ENCODE measurements around the gene DOHH.

Gene DOHH

DNA sequence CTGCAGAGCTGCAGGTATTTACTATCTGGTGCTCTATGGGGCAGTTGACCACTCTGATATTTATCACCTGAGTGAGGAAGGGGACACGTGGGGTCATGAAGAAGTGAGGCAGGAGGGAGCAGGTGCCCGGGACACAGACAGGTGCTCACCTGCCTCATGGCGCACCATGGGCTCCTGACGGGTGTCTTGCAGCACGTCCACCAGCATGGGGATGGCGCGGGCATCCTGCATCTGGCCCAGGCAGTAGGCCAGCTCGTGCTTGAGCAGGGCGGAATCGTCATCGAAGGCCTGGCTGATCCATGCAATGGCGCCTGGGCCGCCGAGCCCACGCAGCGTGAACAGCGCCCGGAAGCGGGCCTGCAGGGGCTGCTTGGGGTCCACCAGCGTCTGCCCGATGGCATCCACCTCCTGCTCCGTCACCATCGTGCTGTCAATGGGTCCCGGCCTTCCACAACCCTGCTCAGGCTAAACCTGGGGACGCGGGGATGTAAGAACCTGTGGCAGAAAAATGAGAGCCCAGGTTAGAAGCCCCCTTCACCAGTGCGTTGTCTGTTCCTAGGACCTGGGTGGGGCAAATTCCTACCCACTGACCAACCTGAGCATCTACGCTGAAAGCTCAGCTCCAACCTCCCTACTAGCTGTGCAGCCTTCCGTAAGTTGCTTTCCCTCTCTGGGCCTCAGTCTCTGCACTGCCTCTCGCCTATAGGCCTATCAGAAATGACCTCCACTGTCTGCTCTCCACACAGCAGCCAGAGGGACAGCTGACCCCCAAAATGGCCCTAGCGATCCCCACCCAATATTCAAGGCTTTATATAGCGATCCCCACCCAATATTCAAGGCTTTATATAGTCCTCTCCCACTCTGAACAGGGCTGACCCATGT lies 3.8 kb downstream of the DOHH start:
- Histone ChIP-seq H3K36me3 (ENCODE audit: insufficient read depth, low read length) (peaks cover 48% of the 10 kb centered on the region), H3K27ac (ENCODE audit: low read depth, low read length) (no peak overlapping the region), H3K27me3 (ENCODE audit: insufficient read depth, low read length) (no peaks in the 10 kb centered on the region), H3K9ac (ENCODE audit: low read depth, low read length) (no peak overlapping the region), H3K9me3 (ENCODE audit: insufficient read depth, low read depth, low read length) (no peaks in the 10 kb centered on the region), H3K4me3 (ENCODE audit: low read length) (no peak overlapping the region), H3K4me1 (ENCODE audit: insufficient read depth, low read length) (no peaks in the 10 kb centered on the region; the same call in 1 of the 2 replicates)
- WGBS: 96% methylated on average over 32 of the region's 32 CpGs

DNA sequence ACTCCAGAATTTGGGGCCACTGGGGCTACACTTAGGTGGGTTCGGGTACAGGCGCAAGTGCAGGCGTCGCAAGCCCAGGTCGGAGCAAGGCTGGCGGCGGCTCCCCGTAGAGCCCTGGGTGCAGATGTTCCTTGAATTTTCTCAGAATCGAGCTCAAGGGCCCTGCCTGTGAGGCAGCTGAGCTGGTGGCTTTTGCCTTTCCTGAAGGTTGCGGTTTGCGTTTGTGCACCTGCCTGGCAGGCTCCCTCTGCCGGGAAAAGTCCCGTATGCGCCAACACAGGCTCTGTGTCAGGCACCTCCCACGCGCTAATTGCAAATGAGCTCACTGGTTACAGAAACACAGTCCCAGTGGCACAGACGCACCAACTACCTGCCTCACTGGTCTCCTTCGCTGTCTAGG lies 5.9 kb downstream of the DOHH start:
- WGBS: 95% methylated on average over 18 of the region's 18 CpGs
- Histone ChIP-seq H3K36me3 (ENCODE audit: insufficient read depth, low read length) (peaks cover 54% of the 10 kb centered on the region), H3K4me1 (ENCODE audit: insufficient read depth, low read length) (no peaks in the 10 kb centered on the region), H3K27ac (ENCODE audit: low read depth, low read length) (no peak overlapping the region), H3K27me3 (ENCODE audit: insufficient read depth, low read length) (no peaks in the 10 kb centered on the region), H3K9ac (ENCODE audit: low read depth, low read length) (no peak overlapping the region), H3K9me3 (ENCODE audit: insufficient read depth, low read depth, low read length) (no peaks in the 10 kb centered on the region), H3K4me3 (ENCODE audit: low read length) (no peak overlapping the region)

DNA sequence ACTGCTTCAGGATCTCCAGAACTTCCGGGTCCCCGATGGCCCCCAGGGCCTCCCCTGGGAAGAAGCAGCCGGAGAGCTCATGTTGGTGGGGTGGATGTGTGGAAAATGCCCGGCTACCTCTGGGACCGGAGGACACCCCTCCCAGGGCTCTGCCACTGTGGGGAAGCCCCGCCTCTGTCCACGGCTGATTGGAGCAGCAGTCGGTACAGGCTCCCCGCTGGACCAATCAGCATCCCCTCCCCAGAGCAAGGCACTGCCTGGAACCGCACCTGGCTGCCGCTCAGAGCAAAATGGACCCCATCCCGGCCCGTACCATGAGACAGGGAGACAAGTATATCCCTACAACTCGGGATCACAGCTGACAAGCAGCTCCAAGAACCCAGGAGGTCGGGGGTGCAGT lies 6.4 kb downstream of the DOHH start:
- no peak overlapping the region for H3K4me3 ChIP-seq (ENCODE audit: low read length)
- H3K4me1 ChIP-seq (ENCODE audit: insufficient read depth, low read length): no peaks in the 10 kb centered on the region
- no peaks in the 10 kb centered on the region for H3K9me3 ChIP-seq (ENCODE audit: insufficient read depth, low read depth, low read length)
- H3K27me3 ChIP-seq (ENCODE audit: insufficient read depth, low read length): no peaks in the 10 kb centered on the region
- H3K27ac ChIP-seq (ENCODE audit: low read depth, low read length): no peak overlapping the region
- WGBS: 86% methylated on average over 15 of the region's 15 CpGs
- H3K9ac ChIP-seq (ENCODE audit: low read depth, low read length): no peak overlapping the region
- H3K36me3 ChIP-seq (ENCODE audit: insufficient read depth, low read length): peaks cover 54% of the 10 kb centered on the region

DNA sequence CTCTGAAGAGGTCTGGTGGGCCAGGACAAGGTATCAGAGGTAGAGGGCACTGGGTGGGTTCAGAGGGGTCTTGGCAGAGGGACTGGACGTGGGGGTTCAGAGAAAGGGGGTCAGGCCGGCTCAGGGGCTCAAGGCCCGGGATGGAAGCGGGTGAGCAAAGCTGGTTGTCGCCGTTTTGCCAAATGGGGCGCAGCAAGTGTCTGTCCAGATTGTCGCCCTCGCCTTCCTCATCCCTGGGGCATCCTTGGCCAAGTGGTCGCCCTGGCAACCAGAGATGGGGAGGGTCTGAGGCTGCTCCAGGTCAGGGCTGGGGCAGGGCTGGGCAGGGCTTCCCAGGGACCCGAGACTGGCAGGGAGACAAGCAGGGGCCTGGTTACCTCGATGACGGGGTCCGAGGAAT lies 6.8 kb downstream of the DOHH start:
- WGBS: 95% methylated on average over 14 of the region's 14 CpGs
- Histone ChIP-seq H3K9ac (ENCODE audit: low read depth, low read length) (no peak overlapping the region), H3K4me1 (ENCODE audit: insufficient read depth, low read length) (no peaks in the 10 kb centered on the region), H3K4me3 (ENCODE audit: low read length) (no peak overlapping the region), H3K27ac (ENCODE audit: low read depth, low read length) (no peak overlapping the region), H3K9me3 (ENCODE audit: insufficient read depth, low read depth, low read length) (no peaks in the 10 kb centered on the region), H3K27me3 (ENCODE audit: insufficient read depth, low read length) (no peaks in the 10 kb centered on the region), H3K36me3 (ENCODE audit: insufficient read depth, low read length) (peaks cover 54% of the 10 kb centered on the region)

DNA sequence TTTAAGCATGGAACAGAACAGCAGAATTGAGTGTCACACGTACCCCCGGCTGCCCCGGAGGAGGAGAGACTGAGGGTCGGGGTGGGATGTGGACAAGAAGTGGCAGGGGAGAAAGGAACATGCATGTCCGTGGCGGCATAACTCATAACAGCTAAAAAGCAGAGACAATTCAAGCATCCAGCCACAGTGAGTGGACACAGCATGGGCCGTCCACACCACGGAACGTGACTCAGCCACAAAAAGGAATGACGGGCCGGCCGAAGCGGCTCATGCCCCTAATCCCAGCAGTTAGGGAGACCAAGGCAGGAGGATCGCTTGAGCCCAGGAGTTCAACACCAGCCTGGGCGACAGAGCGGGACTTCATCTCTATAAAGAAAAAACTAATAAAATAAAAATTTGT lies 7.6 kb downstream of the DOHH start:
- H3K27ac ChIP-seq (ENCODE audit: low read depth, low read length): no peak overlapping the region
- H3K9me3 ChIP-seq (ENCODE audit: insufficient read depth, low read depth, low read length): no peaks in the 10 kb centered on the region
- H3K4me1 ChIP-seq (ENCODE audit: insufficient read depth, low read length): no peaks in the 10 kb centered on the region
- H3K27me3 ChIP-seq (ENCODE audit: insufficient read depth, low read length): no peaks in the 10 kb centered on the region
- no peak overlapping the region for H3K9ac ChIP-seq (ENCODE audit: low read depth, low read length)
- H3K4me3 ChIP-seq (ENCODE audit: low read length): no peak overlapping the region
- H3K36me3 ChIP-seq (ENCODE audit: insufficient read depth, low read length): peaks cover 54% of the 10 kb centered on the region
- 97% methylated on average over 14 of the region's 16 CpGs for WGBS

DNA sequence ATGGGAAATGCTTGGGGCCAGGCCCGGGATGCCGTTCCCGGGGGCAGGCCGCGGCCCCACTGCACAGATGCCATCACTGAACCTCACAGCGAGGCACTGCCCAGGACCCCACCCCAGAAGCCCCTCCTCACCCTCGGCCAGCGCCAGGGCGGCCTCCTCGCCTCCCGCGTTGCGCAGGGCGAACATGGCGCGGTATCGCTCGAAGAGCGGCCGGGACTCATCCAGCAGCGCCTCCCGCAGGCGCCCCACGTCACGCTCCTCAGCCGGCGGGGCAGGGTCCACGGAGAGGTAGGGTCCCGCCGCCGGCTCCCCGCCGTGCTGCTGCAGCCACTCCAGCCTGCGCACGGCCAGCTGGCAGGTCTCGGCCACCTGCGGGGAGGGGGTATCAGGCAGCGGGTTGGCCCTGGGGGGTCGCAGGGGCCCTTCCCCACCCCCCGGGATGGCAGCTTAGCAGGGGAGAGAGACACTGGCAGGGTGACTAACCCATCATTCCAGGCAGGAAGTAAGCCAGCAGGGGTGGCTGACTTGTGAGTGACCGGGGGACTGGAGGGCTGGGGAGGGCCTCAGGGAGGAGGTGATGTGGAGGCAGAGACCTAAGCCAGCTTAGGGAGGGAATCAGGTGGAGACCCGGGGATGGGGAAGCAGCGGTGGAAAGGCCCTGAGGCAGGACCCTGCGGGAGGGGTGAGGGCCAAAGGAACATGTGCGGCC lies 8.2 kb downstream of the DOHH start:
- no peaks in the 10 kb centered on the region for H3K27me3 ChIP-seq (ENCODE audit: insufficient read depth, low read length)
- no peaks in the 10 kb centered on the region for H3K4me1 ChIP-seq (ENCODE audit: insufficient read depth, low read length)
- no peak overlapping the region for H3K27ac ChIP-seq (ENCODE audit: low read depth, low read length)
- peaks cover 52% of the 10 kb centered on the region for H3K36me3 ChIP-seq (ENCODE audit: insufficient read depth, low read length)
- WGBS: 93% methylated on average over 45 of the region's 45 CpGs
- H3K9ac ChIP-seq (ENCODE audit: low read depth, low read length): no peak overlapping the region
- no peaks in the 10 kb centered on the region for H3K9me3 ChIP-seq (ENCODE audit: insufficient read depth, low read depth, low read length)
- no peak overlapping the region for H3K4me3 ChIP-seq (ENCODE audit: low read length)

DNA sequence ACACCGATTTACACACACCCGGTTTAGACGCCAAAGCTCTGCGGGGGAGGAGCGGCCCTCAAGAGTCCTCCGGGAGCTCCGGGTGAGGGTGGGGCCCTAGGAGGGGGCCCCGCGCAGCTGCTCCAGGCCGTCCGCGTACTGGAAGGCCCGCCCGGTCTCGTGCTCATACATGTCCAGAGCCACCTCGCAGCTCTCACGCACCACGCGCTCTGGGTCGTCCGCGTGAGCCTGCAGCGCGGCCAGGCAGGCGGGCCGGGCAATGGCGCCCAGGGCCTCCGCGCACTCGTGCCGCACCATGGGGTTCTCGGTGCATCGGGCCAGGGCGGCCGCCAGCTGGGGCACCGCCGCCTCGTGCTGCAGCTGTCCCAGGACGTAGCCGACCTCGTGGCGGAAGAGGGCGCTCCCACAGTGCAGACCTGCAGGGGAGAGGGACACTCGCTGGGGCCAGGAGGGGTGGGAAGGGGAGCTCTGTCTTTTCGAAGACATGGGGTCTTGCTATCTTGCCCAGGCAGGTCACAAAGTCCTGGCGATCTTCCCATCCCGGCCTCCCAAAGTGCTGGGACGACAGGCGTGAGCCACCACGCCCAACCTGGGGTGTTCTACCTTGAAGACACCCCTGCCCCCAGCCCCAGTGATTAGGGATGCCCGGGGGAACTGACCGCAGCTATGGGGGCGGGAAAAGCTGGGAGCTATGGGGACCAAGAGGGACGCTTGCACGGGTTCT lies 8.9 kb downstream of the DOHH start:
- Histone ChIP-seq H3K9me3 (ENCODE audit: insufficient read depth, low read depth, low read length) (no peaks in the 10 kb centered on the region), H3K9ac (ENCODE audit: low read depth, low read length) (no peak overlapping the region), H3K27ac (ENCODE audit: low read depth, low read length) (no peak overlapping the region), H3K4me1 (ENCODE audit: insufficient read depth, low read length) (no peaks in the 10 kb centered on the region), H3K27me3 (ENCODE audit: insufficient read depth, low read length) (no peaks in the 10 kb centered on the region), H3K4me3 (ENCODE audit: low read length) (no peak overlapping the region), H3K36me3 (ENCODE audit: insufficient read depth, low read length) (peaks cover 45% of the 10 kb centered on the region)
- WGBS: 96% methylated on average over 55 of the region's 55 CpGs

DNA sequence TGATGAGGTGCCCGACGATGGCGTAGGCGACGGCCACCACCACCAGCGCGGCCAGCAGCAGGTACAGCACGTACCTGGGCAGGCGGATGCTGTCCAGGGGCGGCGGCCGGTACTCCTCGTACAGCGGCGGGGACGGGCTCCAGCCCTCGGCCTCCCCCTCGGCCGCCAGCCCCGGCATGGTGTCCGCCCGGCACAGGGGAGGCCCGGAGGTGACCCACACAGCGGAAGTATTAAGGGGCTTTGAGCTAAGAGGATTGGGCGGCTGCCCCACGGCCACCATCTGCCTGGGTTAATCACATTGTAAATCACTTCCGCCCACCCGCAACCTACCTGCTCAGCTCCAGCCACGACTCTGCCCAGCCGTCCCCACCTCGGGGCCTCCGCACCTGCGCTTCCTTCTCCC lies 17.2 kb downstream of the DOHH start, which contains the start of gene SMIM44:
SMIM44 (minus strand) TSS at position 216 of the 403 bp plus-strand sequence; CDS start at position 178, 38 bp downstream.
- H3K9ac ChIP-seq (ENCODE audit: low read depth, low read length): no peak within 1 kb of the TSS
- no peaks in the 10 kb centered on the region for H3K4me1 ChIP-seq (ENCODE audit: insufficient read depth, low read length)
- no peak within 1 kb of the TSS for H3K27ac ChIP-seq (ENCODE audit: low read depth, low read length)
- peaks cover 2% of the 10 kb centered on the region; the same call in 1 of the 2 replicates for H3K27me3 ChIP-seq (ENCODE audit: insufficient read depth, low read length)
- H3K9me3 ChIP-seq (ENCODE audit: insufficient read depth, low read depth, low read length): no peaks in the 10 kb centered on the region
- WGBS: 93% methylated on average over 33 of the region's 33 CpGs
- no peaks in the 10 kb centered on the region for H3K36me3 ChIP-seq (ENCODE audit: insufficient read depth, low read length)
- H3K4me3 ChIP-seq (ENCODE audit: low read length): no peak within 1 kb of the TSS

DNA sequence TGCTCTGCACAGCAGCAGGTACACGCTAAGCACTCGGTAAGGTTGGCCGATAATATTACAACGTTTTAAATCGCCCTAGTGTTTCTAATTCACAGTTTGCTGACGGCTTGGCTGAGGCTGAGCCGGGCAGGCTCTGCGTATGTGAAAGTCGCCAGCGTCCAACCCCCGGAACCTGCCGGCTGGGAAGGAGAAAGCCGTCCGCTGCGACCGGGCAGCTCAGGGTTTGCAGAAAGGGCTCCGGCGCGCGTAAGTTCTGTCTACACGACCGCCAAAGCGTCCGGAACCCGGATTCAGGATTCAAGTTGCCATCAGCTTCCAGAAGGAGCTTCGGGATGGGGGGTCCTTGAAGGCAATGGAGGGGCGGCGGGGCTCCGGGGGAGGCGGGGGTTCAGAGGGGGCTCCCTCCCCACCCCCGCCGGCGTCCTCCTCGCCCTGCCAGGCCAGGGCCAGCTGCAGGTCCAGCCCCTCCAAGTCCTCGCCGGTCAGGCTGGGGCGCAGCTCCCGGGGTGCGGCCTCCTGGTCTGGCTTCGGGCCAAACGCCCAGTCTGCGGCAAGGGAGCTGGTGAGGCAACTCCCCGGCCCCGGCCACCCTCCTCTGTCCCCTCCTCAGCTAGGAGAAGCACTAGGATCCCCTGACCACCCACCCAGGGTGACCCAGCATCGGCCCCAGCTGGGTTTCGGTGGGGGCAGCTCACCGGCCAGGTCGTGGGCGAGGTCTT lies 17.8 kb downstream of the DOHH start:
- no peak overlapping the region for H3K27ac ChIP-seq (ENCODE audit: low read depth, low read length)
- H3K4me1 ChIP-seq (ENCODE audit: insufficient read depth, low read length): no peaks in the 10 kb centered on the region
- H3K9me3 ChIP-seq (ENCODE audit: insufficient read depth, low read depth, low read length): no peaks in the 10 kb centered on the region
- WGBS: 92% methylated on average over 49 of the region's 49 CpGs
- peaks cover 5% of the 10 kb centered on the region; the same call in 1 of the 2 replicates for H3K27me3 ChIP-seq (ENCODE audit: insufficient read depth, low read length)
- no peak overlapping the region for H3K4me3 ChIP-seq (ENCODE audit: low read length)
- H3K9ac ChIP-seq (ENCODE audit: low read depth, low read length): no peak overlapping the region
- no peaks in the 10 kb centered on the region for H3K36me3 ChIP-seq (ENCODE audit: insufficient read depth, low read length)

DNA sequence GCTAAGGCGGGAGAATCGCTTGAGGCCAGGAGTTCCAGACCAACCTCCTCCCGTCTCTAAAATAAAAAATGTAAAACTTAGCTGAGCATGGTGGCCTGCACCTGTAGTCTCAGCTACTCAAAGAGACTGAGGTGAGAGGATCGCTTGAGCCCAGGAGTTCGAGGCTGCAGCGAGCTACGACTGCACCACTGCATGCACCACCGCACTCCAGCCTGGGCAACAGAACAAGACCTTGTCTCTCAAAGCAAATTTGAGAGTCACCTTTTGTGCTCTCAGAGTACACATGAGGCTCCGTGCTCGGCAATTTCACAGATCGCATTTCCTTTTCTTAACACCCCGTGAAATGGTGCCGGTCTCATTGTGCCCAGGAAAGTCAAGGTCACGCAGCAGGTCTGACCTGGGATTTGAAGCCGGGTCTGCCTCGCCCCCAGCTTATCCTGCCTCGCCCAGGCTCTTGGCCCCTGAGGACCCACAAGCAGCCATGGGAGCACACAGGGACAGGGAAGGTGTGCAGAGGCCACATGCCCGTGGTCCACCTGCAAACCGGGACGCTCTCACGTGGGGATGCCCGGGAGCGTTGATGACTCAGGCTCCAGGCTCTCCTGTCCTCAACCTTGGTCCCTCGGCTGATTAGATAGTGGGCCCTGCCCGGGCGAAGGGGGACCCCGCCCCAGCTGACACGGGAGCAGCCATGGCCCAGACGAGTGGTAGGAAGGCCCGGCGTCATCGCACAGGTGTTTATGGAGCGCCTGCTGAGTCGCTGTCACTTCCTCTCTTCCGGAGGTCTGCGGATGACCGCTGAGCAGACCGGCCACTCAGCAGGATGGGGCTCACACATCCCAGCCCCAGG lies 19.0 kb downstream of the DOHH start:
- WGBS: 60% methylated on average over 38 of the region's 38 CpGs
- Histone ChIP-seq H3K36me3 (ENCODE audit: insufficient read depth, low read length) (no peaks in the 10 kb centered on the region), H3K9ac (ENCODE audit: low read depth, low read length) (no peak overlapping the region), H3K27ac (ENCODE audit: low read depth, low read length) (no peak overlapping the region), H3K4me1 (ENCODE audit: insufficient read depth, low read length) (no peaks in the 10 kb centered on the region), H3K27me3 (ENCODE audit: insufficient read depth, low read length) (peaks cover 5% of the 10 kb centered on the region; the same call in 1 of the 2 replicates), H3K4me3 (ENCODE audit: low read length) (no peak overlapping the region), H3K9me3 (ENCODE audit: insufficient read depth, low read depth, low read length) (no peaks in the 10 kb centered on the region)

Measured in HUES64 (cell line).